ENCODE data around the gene SORCS2. TPM values are rescaled to one million over a fixed set of nuclear protein-coding genes. Genes with fewer than 3 reads are reported as not detected.

Gene SORCS2
- total RNA-seq, 8 experiments from 2014 or later: 1.8 to 14.0 (median 5.3) TPM

GRCh38 chr4:7418131-7418943 lies 226.0 kb downstream of the SORCS2 start:
- in situ Hi-C loops (cut with MboI; ENCODE audit: low pct_unique_long_range_greater_than_20kb in 2 of 9, low sequenced_read_pairs in 9 of 9, unreplicated experiment in 9 of 9): no loop called here
- H3K4me1 ChIP-seq (replicated peaks in 1 of 2): peaks cover 5 to 11% of the 10 kb centered on the region in 2 donors
- no peak for ATAC-seq (replicated peaks in 6 of 8)
- no peak overlapping the region for H3K4me3 ChIP-seq
- H3K27ac ChIP-seq: no peak overlapping the region
- WGBS, 10 experiments: 0 to 100% (median 67%) methylated on average over 1 to 9 of the region's 15 CpGs

GRCh38 chr4:7419961-7420660 lies 227.8 kb downstream of the SORCS2 start:
- ATAC-seq (replicated peaks in 6 of 8): peak in 1 of 8 experiments; percentile 44
- Histone ChIP-seq H3K27ac (no peak overlapping the region), H3K4me1 (replicated peaks in 1 of 2) (peaks cover 0 to 3% of the 10 kb centered on the region in 2 donors), H3K4me3 (no peak overlapping the region)
- 33 to 100% (median 85%) methylated on average over 1 of the region's 4 CpGs; no CpG with 5 or more reads in 4 of the 10 experiments for WGBS, 10 experiments
- in situ Hi-C loops (cut with MboI; ENCODE audit: low pct_unique_long_range_greater_than_20kb in 2 of 9, low sequenced_read_pairs in 9 of 9, unreplicated experiment in 9 of 9): no loop called here

GRCh38 chr4:7420661-7421040 lies 228.3 kb downstream of the SORCS2 start:
- no peak overlapping the region for H3K27ac ChIP-seq
- H3K4me1 ChIP-seq (replicated peaks in 1 of 2): no peaks in the 10 kb centered on the region
- WGBS, 10 experiments: 75 to 95% (median 85%) methylated on average over 3 to 9 of the region's 14 CpGs; no CpG with 5 or more reads in 6 of the 10 experiments
- no peak overlapping the region for H3K4me3 ChIP-seq
- in situ Hi-C loops (cut with MboI; ENCODE audit: low pct_unique_long_range_greater_than_20kb in 2 of 9, low sequenced_read_pairs in 9 of 9, unreplicated experiment in 9 of 9): no loop called here
- ATAC-seq (replicated peaks in 6 of 8): no peak

- ATAC-seq (replicated peaks in 6 of 8): no peak
- WGBS, 10 experiments: 70 to 100% (median 91%) methylated on average over 4 to 9 of the region's 24 CpGs; no CpG with 5 or more reads in 5 of the 10 experiments
Measured at GRCh38 chr4:7421356-7422150, 229.2 kb downstream of the SORCS2 start.

GRCh38 chr4:7422151-7422897 lies 230.0 kb downstream of the SORCS2 start:
- Histone ChIP-seq H3K27ac (no peak overlapping the region), H3K4me3 (no peak overlapping the region), H3K4me1 (replicated peaks in 1 of 2) (peaks cover 3 to 4% of the 10 kb centered on the region in 2 donors)
- in situ Hi-C loops (cut with MboI; ENCODE audit: low pct_unique_long_range_greater_than_20kb in 2 of 9, low sequenced_read_pairs in 9 of 9, unreplicated experiment in 9 of 9): no loop called here
- WGBS, 10 experiments: 100% methylated on average over 2 to 3 of the region's 19 CpGs; no CpG with 5 or more reads in 7 of the 10 experiments
- ATAC-seq (replicated peaks in 6 of 8): no peak

More at GRCh38 chr4:7421356-7422150, 229.2 kb downstream of the SORCS2 start:
- Histone ChIP-seq H3K4me3 (no peak overlapping the region), H3K27ac (no peak overlapping the region), H3K4me1 (replicated peaks in 1 of 2) (no peaks in the 10 kb centered on the region)
- in situ Hi-C loops (cut with MboI; ENCODE audit: low pct_unique_long_range_greater_than_20kb in 2 of 9, low sequenced_read_pairs in 9 of 9, unreplicated experiment in 9 of 9): no loop called here

GRCh38 chr4:7422898-7423180 lies 230.5 kb downstream of the SORCS2 start:
- H3K27ac ChIP-seq: no peak overlapping the region
- in situ Hi-C loops (cut with MboI; ENCODE audit: low pct_unique_long_range_greater_than_20kb in 2 of 9, low sequenced_read_pairs in 9 of 9, unreplicated experiment in 9 of 9): no loop called here
- 80% methylated on average over 1 of the region's 9 CpGs; no CpG with 5 or more reads in 9 of the 10 experiments for WGBS, 10 experiments
- H3K4me1 ChIP-seq (replicated peaks in 1 of 2): peaks cover 7 to 9% of the 10 kb centered on the region in 2 donors
- no peak for ATAC-seq (replicated peaks in 6 of 8)
- no peak overlapping the region for H3K4me3 ChIP-seq

GRCh38 chr4:7423391-7423790 lies 231.1 kb downstream of the SORCS2 start:
- in situ Hi-C loops (cut with MboI; ENCODE audit: low pct_unique_long_range_greater_than_20kb in 2 of 9, low sequenced_read_pairs in 9 of 9, unreplicated experiment in 9 of 9): no loop called here
- no peak overlapping the region for H3K4me3 ChIP-seq
- WGBS, 10 experiments: 0 to 80% (median 53%) methylated on average over 1 to 5 of the region's 5 CpGs; no CpG with 5 or more reads in 3 of the 10 experiments
- H3K4me1 ChIP-seq (replicated peaks in 1 of 2): peaks cover 12 to 14% of the 10 kb centered on the region in 2 donors
- ATAC-seq (replicated peaks in 6 of 8): peak in 1 of 8 experiments; percentile 33
- H3K27ac ChIP-seq: no peak overlapping the region

- WGBS, 10 experiments: 16 to 88% (median 83%) methylated on average over 2 to 10 of the region's 17 CpGs; no CpG with 5 or more reads in 5 of the 10 experiments
- no peak overlapping the region for H3K27ac ChIP-seq
- in situ Hi-C loops (cut with MboI; ENCODE audit: low pct_unique_long_range_greater_than_20kb in 2 of 9, low sequenced_read_pairs in 9 of 9, unreplicated experiment in 9 of 9): no loop called here
- H3K4me1 ChIP-seq (replicated peaks in 1 of 2): peaks cover 14 to 16% of the 10 kb centered on the region in 2 donors
- no peak overlapping the region for H3K4me3 ChIP-seq
- ATAC-seq (replicated peaks in 6 of 8): peak in 2 of 8 experiments; percentile 59 to 61
Measured at GRCh38 chr4:7423801-7424552, 231.6 kb downstream of the SORCS2 start.

- Histone ChIP-seq H3K27ac (no peak overlapping the region), H3K4me1 (replicated peaks in 1 of 2) (peaks cover 14 to 17% of the 10 kb centered on the region in 2 donors), H3K4me3 (no peak overlapping the region)
- in situ Hi-C loops (cut with MboI; ENCODE audit: low pct_unique_long_range_greater_than_20kb in 2 of 9, low sequenced_read_pairs in 9 of 9, unreplicated experiment in 9 of 9): no loop called here
- ATAC-seq (replicated peaks in 6 of 8): no peak
- 65 to 100% methylated on average over 1 to 7 of the region's 18 CpGs; no CpG with 5 or more reads in 8 of the 10 experiments for WGBS, 10 experiments
Measured at GRCh38 chr4:7424553-7425111, 232.3 kb downstream of the SORCS2 start.

- Histone ChIP-seq H3K4me3 (no peak overlapping the region), H3K27ac (no peak overlapping the region), H3K4me1 (replicated peaks in 1 of 2) (peaks cover 18 to 22% of the 10 kb centered on the region in 2 donors)
- WGBS, 10 experiments: 60 to 100% (median 87%) methylated on average over 1 to 13 of the region's 13 CpGs; no CpG with 5 or more reads in 3 of the 10 experiments
- no peak for ATAC-seq (replicated peaks in 6 of 8)
- in situ Hi-C loops (cut with MboI; ENCODE audit: low pct_unique_long_range_greater_than_20kb in 2 of 9, low sequenced_read_pairs in 9 of 9, unreplicated experiment in 9 of 9): no loop called here
Measured at GRCh38 chr4:7425124-7425523, 232.8 kb downstream of the SORCS2 start.

GRCh38 chr4:7425591-7426468 lies 233.5 kb downstream of the SORCS2 start:
- Histone ChIP-seq H3K4me1 (replicated peaks in 1 of 2) (peaks cover 23 to 29% of the 10 kb centered on the region in 2 donors), H3K4me3 (no peak overlapping the region), H3K27ac (no peak overlapping the region)
- 65 to 90% (median 79%) methylated on average over 2 to 11 of the region's 28 CpGs; no CpG with 5 or more reads in 6 of the 10 experiments for WGBS, 10 experiments
- no peak for ATAC-seq (replicated peaks in 6 of 8)
- in situ Hi-C loops (cut with MboI; ENCODE audit: low pct_unique_long_range_greater_than_20kb in 2 of 9, low sequenced_read_pairs in 9 of 9, unreplicated experiment in 9 of 9): no loop called here

Data from motor neuron (in vitro differentiated cells).